C4-2B (cell line): ENCODE results near the gene TMEM135.
"Not testable (repeated sequence)": the region's sequence is repeated elsewhere in the genome, so short reads cannot be mapped to it uniquely, and the experiment has no call there.

Experiments
- H3K27ac ChIP-seq: fragments of 450-650 bp; 2 replicates; pipeline ENCODE4 v1.5.1; 2017
- CTCF ChIP-seq: fragments of 450-650 bp; conservative IDR thresholded peaks from 2 replicates; pipeline ENCODE4 v1.5.1; 2017; ENCODE audit warnings: mild to moderate bottlenecking
- ZFX ChIP-seq: fragments of 450-650 bp; IDR thresholded peaks from 2 replicates; pipeline ENCODE4 v1.6.1; 2017

The TMEM135 gene

GRCh38 chr11:87022254-87022653 is 15.5 kb upstream of the TMEM135 start:
- no peak overlapping the region for H3K27ac ChIP-seq
- TF ChIP-seq ZFX (no peak), CTCF (no peak)

- H3K27ac ChIP-seq: no peak overlapping the region
- TF ChIP-seq CTCF (no peak), ZFX (no peak)
Observed at GRCh38 chr11:87022738-87023137, 15.0 kb upstream of the TMEM135 start.

- not testable (repeated sequence) for H3K27ac ChIP-seq
Observed at GRCh38 chr11:87026415-87026814, 11.3 kb upstream of the TMEM135 start.

GRCh38 chr11:87030458-87031054 is 7.2 kb upstream of the TMEM135 start:
- H3K27ac ChIP-seq: no peak overlapping the region
- no peak for TF ChIP-seq CTCF
- no peak for TF ChIP-seq ZFX

GRCh38 chr11:87031433-87032170 is 6.1 kb upstream of the TMEM135 start:
- TF ChIP-seq ZFX (no peak), CTCF (no peak)
- no peak overlapping the region for H3K27ac ChIP-seq

GRCh38 chr11:87033561-87033960 is 4.2 kb upstream of the TMEM135 start:
- TF ChIP-seq ZFX (no peak), CTCF (no peak)
- no peak overlapping the region for H3K27ac ChIP-seq

DNA sequence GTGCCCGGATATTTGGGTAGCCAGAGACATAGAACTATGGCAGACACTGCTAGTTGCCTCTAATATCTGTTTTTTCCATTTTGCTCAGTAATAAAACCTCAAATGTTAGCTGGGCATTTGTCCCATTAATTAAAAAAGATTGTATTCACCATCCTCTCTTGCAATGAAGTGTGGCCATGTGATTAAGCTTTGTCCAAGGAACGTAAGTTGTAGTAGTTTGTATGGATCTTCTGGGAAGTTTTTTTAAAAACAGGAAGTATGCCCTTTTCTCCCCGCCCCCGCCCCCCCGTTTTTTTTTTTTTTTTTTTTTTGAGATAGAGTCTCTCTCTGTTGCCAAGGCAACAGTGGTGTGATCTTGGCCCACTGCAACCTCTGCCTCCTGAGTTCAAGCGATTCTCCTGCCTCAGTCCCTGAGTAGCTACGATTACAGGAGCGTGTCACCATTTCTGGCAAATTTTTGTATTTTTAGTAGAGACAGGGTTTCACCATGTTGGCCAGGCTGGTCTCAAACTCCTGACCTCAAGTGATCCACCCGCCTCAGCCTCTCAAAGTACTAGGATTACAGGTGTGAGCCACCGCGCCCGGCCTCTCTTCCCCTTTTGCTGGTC is 1.7 kb upstream of the TMEM135 start:
- TF ChIP-seq CTCF: no peak
- TF ChIP-seq ZFX: no peak

More for the DNA sequence above, 1.7 kb upstream of the TMEM135 start:
- peak overlapping the region; percentile 95 for H3K27ac ChIP-seq
